Measurements from ENCODE around the gene COMT. TPM values are rescaled to one million over a fixed set of nuclear protein-coding genes. Genes with fewer than 3 reads are reported as not detected.

Gene COMT
- total RNA-seq, 3 donors from 2014 or later (not counting 1 experiment from before 2014, with no cell fraction given): 37.5 to 56.2 (median 38.2) TPM

- intact Hi-C loops (cut with micrococcal nuclease): no loop called here
- peak overlapping the region; percentile 86 for H3K27ac ChIP-seq (ENCODE audit: low read length)
- H3K36me3 ChIP-seq (ENCODE audit: control insufficient read depth, insufficient read depth, low read length): no peaks in the 10 kb centered on the region
- Mint-ChIP-seq H3K27ac (peak overlapping the region; percentile 82 to 90), H3K4me1 (peaks cover 36 to 50% of the 10 kb centered on the region in 2 donors), H3K4me3 (peak overlapping the region; percentile 94), H3K27me3 (ENCODE audit: low read depth in 2 of 2) (no peaks in the 10 kb centered on the region), H3K9me3 (no peaks in the 10 kb centered on the region), H3K36me3 (no peaks in the 10 kb centered on the region)
- 2% methylated on average over 8 of the region's 8 CpGs for WGBS (ENCODE audit: insufficient coverage)
- H3K27me3 ChIP-seq (ENCODE audit: control insufficient read depth, insufficient read depth, low read length): no peaks in the 10 kb centered on the region
- peaks cover 36% of the 10 kb centered on the region for H3K4me1 ChIP-seq (ENCODE audit: control insufficient read depth, insufficient read depth, low read length)
- no peak for ATAC-seq
- H3K9me3 ChIP-seq (ENCODE audit: control insufficient read depth, insufficient read depth, low read length): no peaks in the 10 kb centered on the region
- peak in 1 of 2 donors; percentile 32 for DNase-seq
- no peak for TF ChIP-seq CTCF (IDR thresholded peaks at IDR 0.05)
- peak overlapping the region; percentile 94 for H3K4me3 ChIP-seq (ENCODE audit: low read length)
Observed at GRCh38 chr22:19942157-19943081, 847 bp downstream of the COMT start.

GRCh38 chr22:19943082-19944026, 1.8 kb downstream of the COMT start:
- ATAC-seq: no peak

GRCh38 chr22:19948057-19948760, 6.6 kb downstream of the COMT start:
- peaks cover 15 to 21% of the 10 kb centered on the region in 2 donors for H3K4me1 Mint-ChIP-seq
- H3K27ac ChIP-seq (ENCODE audit: low read length): no peak overlapping the region
- no peaks in the 10 kb centered on the region for H3K9me3 Mint-ChIP-seq
- DNase-seq: no peak
- no peak overlapping the region for H3K4me3 ChIP-seq (ENCODE audit: low read length)
- peak; percentile 64 for TF ChIP-seq CTCF (IDR thresholded peaks at IDR 0.05)
- no peaks in the 10 kb centered on the region for H3K36me3 Mint-ChIP-seq
- no peaks in the 10 kb centered on the region for H3K9me3 ChIP-seq (ENCODE audit: control insufficient read depth, insufficient read depth, low read length)
- H3K27me3 Mint-ChIP-seq (ENCODE audit: low read depth in 2 of 2): no peaks in the 10 kb centered on the region
- no peaks in the 10 kb centered on the region for H3K27me3 ChIP-seq (ENCODE audit: control insufficient read depth, insufficient read depth, low read length)
- peaks cover 4% of the 10 kb centered on the region for H3K36me3 ChIP-seq (ENCODE audit: control insufficient read depth, insufficient read depth, low read length)
- H3K4me3 Mint-ChIP-seq: no peak overlapping the region
- intact Hi-C loops (cut with micrococcal nuclease): no loop called here
- no peak overlapping the region for H3K27ac Mint-ChIP-seq
- 90% methylated on average over 9 of the region's 9 CpGs for WGBS (ENCODE audit: insufficient coverage)
- peaks cover 15% of the 10 kb centered on the region for H3K4me1 ChIP-seq (ENCODE audit: control insufficient read depth, insufficient read depth, low read length)
- no peak for ATAC-seq

More at GRCh38 chr22:19943082-19944026, 1.8 kb downstream of the COMT start:
- no peak for TF ChIP-seq CTCF (IDR thresholded peaks at IDR 0.05)
- DNase-seq: peak in 1 of 2 donors; percentile 23
- H3K36me3 ChIP-seq (ENCODE audit: control insufficient read depth, insufficient read depth, low read length): no peaks in the 10 kb centered on the region
- intact Hi-C loops (cut with micrococcal nuclease): no loop called here
- 63% methylated on average over 11 of the region's 11 CpGs for WGBS (ENCODE audit: insufficient coverage)
- no peaks in the 10 kb centered on the region for H3K36me3 Mint-ChIP-seq
- H3K27me3 ChIP-seq (ENCODE audit: control insufficient read depth, insufficient read depth, low read length): no peaks in the 10 kb centered on the region
- H3K27ac ChIP-seq (ENCODE audit: low read length): peak overlapping the region; percentile 86
- H3K4me3 ChIP-seq (ENCODE audit: low read length): peak overlapping the region; percentile 94
- no peaks in the 10 kb centered on the region for H3K9me3 Mint-ChIP-seq
- peaks cover 38 to 49% of the 10 kb centered on the region in 2 donors for H3K4me1 Mint-ChIP-seq
- H3K9me3 ChIP-seq (ENCODE audit: control insufficient read depth, insufficient read depth, low read length): no peaks in the 10 kb centered on the region
- no peaks in the 10 kb centered on the region for H3K27me3 Mint-ChIP-seq (ENCODE audit: low read depth in 2 of 2)
- peaks cover 40% of the 10 kb centered on the region for H3K4me1 ChIP-seq (ENCODE audit: control insufficient read depth, insufficient read depth, low read length)
- H3K4me3 Mint-ChIP-seq: peak overlapping the region; percentile 94
- H3K27ac Mint-ChIP-seq: peak overlapping the region; percentile 82 to 90
